Esophagus muscularis mucosa (tissue), 4 donors: ENCODE data around the gene MAP2K5. TPM values are rescaled to one million over a fixed set of nuclear protein-coding genes. Genes with fewer than 3 reads are reported as not detected.

Source experiments
- DNase-seq: peaks from one replicate; pipeline ENCODE4 v3.0.0-alpha.2; 2017; ENCODE audit errors: extremely low spot score
- H3K27ac ChIP-seq, 4 donors: fragments of 200-600 bp; sonication (generic); replicated peaks in 1 of 4; 1 replicate in 3 of 4; 2 replicates in 1 of 4; pipeline ENCODE4 v1.5.1; 2016 to 2019; ENCODE audit warnings: mild to moderate bottlenecking in 1 of 4
- H3K27me3 ChIP-seq, 4 donors: fragments of 200-600 bp; sonication (generic); one replicate each; pipeline versions ENCODE4 v1.5.1 to v1.6.0; 2016 to 2019
- H3K36me3 ChIP-seq, 4 donors: fragments of 200-600 bp; sonication (generic); one replicate each; pipeline ENCODE4 v1.5.1; 2016 to 2019
- H3K4me1 ChIP-seq, 4 donors: fragments of 200-600 bp; sonication (generic); one replicate each; pipeline ENCODE4 v1.5.1; 2016 to 2019
- H3K4me3 ChIP-seq, 4 donors: fragments of 200-600 bp; sonication (generic); 1 replicate in 2 of 4; 2 replicates in 2 of 4; pipeline ENCODE4 v1.5.1; 2016 to 2019; ENCODE audit warnings: mild to moderate bottlenecking in 4 of 4, moderate library complexity in 1 of 4
- H3K9me3 ChIP-seq, 4 donors: fragments of 200-600 bp; sonication (generic); 1 replicate in 3 of 4; 2 replicates in 1 of 4; pipeline ENCODE4 v1.5.1; 2016 to 2019
- CTCF ChIP-seq, 3 experiments: fragments of 200-600 bp in 2 of 3; fragments of 450-650 bp in 1 of 3; sonication (generic) in 2 of 3; IDR thresholded peaks; one replicate each; pipeline ENCODE4 v1.5.1; 2017 to 2019; ENCODE audit warnings: antibody characterized with exemption in 3 of 3, mild to moderate bottlenecking in 2 of 3, moderate library complexity in 1 of 3
- EP300 ChIP-seq: sonication (generic); formaldehyde crosslinking; IDR thresholded peaks from one replicate; pipeline ENCODE4 v1.6.1; 2017; ENCODE audit warnings: antibody characterized with exemption
- POLR2A ChIP-seq: fragments of 450-650 bp; IDR thresholded peaks from one replicate; pipeline ENCODE4 v1.6.1; 2017; ENCODE audit warnings: antibody characterized with exemption, moderate library complexity, mild to moderate bottlenecking, low read depth
- POLR2AphosphoS5 ChIP-seq, 2 donors: sonication (generic); formaldehyde crosslinking; IDR thresholded peaks; one replicate each; pipeline ENCODE4 v1.6.1; 2017; ENCODE audit warnings: antibody characterized with exemption in 2 of 2
- WGBS: methylation state at CpG from one replicate; pipeline ENCODE4 v1.1.5; 2018; 5-methylcytosine and 5-hydroxymethylcytosine counted together
- intact Hi-C: fragments of 100-400 bp; cut with DNase I; formaldehyde crosslinking; loops from one replicate; pipeline ENCODE4 v1.15.1; 2023
- total RNA-seq, 4 donors: library from RNA; depleted of rRNA; stranded (reverse); fragments of >200 nt; gene quantifications; one replicate each; pipeline versions ENCODE4 v1.1.0 to v1.2.1, GENCODE V29; 2016

Gene MAP2K5
- total RNA-seq, 4 donors from 2014 or later: 7.8 to 11.9 (median 10.6) TPM

- Histone ChIP-seq H3K27ac (no peak overlapping the region), H3K27me3 (peaks cover 3 to 51% (median 31%) of the 10 kb centered on the region in 4 donors), H3K36me3 (no peaks in the 10 kb centered on the region), H3K9me3 (peaks cover 0 to 16% (median 8%) of the 10 kb centered on the region in 4 donors), H3K4me3 (no peak overlapping the region), H3K4me1 (peaks cover 3 to 25% (median 18%) of the 10 kb centered on the region in 4 donors)
- no peak for TF ChIP-seq CTCF (IDR thresholded peaks at IDR 0.05)
- TF ChIP-seq POLR2AphosphoS5 (IDR thresholded peaks at IDR 0.05): no peak
- TF ChIP-seq EP300: no peak
- no peak for TF ChIP-seq POLR2A
- intact Hi-C loops: no loop called here
- WGBS: 96% methylated on average over 3 of the region's 3 CpGs
- no peak for DNase-seq
These were observed 274.2 kb downstream of the MAP2K5 start for GRCh38 chr15:67816668-67817067.

GRCh38 chr15:67818464-67818863 lies 276.0 kb downstream of the MAP2K5 start:
- no peak for DNase-seq
- Histone ChIP-seq H3K36me3 (no peaks in the 10 kb centered on the region), H3K4me3 (no peak overlapping the region), H3K9me3 (peaks cover 0 to 16% (median 8%) of the 10 kb centered on the region in 4 donors), H3K27ac (no peak overlapping the region), H3K4me1 (peaks cover 8 to 42% (median 34%) of the 10 kb centered on the region in 4 donors), H3K27me3 (peaks cover 3 to 64% (median 47%) of the 10 kb centered on the region in 4 donors)
- TF ChIP-seq POLR2A: no peak
- no peak for TF ChIP-seq POLR2AphosphoS5 (IDR thresholded peaks at IDR 0.05)
- no peak for TF ChIP-seq EP300
- TF ChIP-seq CTCF (IDR thresholded peaks at IDR 0.05): no peak
- 75% methylated on average over 3 of the region's 3 CpGs for WGBS
- intact Hi-C loops: no loop called here

GRCh38 chr15:67819636-67820035 lies 277.1 kb downstream of the MAP2K5 start:
- H3K4me1 ChIP-seq: peaks cover 8 to 53% (median 45%) of the 10 kb centered on the region in 4 donors
- TF ChIP-seq POLR2AphosphoS5 (IDR thresholded peaks at IDR 0.05) (no peak), POLR2A (no peak), CTCF (IDR thresholded peaks at IDR 0.05) (no peak), EP300 (no peak)
- intact Hi-C loops: no loop called here
- H3K4me3 ChIP-seq: no peak overlapping the region
- H3K36me3 ChIP-seq: no peaks in the 10 kb centered on the region
- no peak for DNase-seq
- peaks cover 3 to 76% (median 58%) of the 10 kb centered on the region in 4 donors for H3K27me3 ChIP-seq
- H3K27ac ChIP-seq: no peak overlapping the region
- H3K9me3 ChIP-seq: peaks cover 0 to 16% (median 8%) of the 10 kb centered on the region in 4 donors
- WGBS: 18% methylated on average over 19 of the region's 19 CpGs

DNA sequence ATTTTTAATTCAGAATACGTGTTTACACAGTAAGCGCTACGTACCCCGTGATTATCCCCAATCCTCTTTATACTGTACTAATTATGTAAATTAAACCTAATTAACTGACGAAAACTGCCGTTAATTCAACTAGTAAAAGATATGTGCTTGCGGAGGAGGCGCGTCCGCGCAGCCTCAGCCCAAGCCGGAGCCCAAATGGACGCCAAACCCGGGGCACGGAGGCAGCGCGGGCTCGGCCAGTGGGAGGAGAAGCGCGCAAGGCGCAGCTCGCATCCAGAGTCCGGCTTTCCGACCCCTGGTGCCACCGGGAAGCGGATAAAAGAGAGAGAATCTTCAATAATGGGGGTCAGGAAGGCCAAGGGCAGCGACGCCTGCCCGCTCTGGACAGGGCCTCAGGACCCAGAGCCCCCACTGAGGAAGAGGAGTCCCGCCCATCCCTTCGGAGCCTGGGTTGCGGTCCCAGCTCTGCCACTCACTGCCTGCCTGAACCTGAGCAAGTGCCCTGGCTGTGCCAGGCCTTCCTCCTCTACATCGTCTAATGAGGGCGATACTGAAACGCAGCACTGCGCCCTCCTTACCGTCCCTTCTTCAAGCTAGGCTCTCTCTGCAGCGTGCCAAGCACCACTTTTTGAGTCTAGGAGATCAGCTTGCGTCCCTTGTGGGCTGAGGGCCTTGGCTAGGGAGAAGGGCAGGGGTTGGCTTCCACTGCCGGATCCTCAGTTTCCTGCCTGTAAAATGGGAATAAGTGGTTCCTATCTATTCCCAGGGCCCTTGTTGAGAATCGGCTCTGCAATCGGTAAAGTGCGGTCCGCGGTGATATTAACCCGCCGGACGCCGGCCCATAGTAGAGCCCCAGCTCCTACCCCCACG lies 277.9 kb downstream of the MAP2K5 start:
- H3K27ac ChIP-seq: no peak overlapping the region
- peaks cover 0 to 8% (median 6%) of the 10 kb centered on the region in 4 donors for H3K9me3 ChIP-seq
- peaks cover 12 to 61% (median 52%) of the 10 kb centered on the region in 4 donors for H3K4me1 ChIP-seq
- H3K4me3 ChIP-seq: no peak overlapping the region
- intact Hi-C loops: no loop called here
- H3K27me3 ChIP-seq: peaks cover 3 to 83% (median 66%) of the 10 kb centered on the region in 4 donors
- TF ChIP-seq POLR2AphosphoS5 (IDR thresholded peaks at IDR 0.05) (no peak), POLR2A (no peak), EP300 (no peak), CTCF (IDR thresholded peaks at IDR 0.05) (no peak)
- no peaks in the 10 kb centered on the region for H3K36me3 ChIP-seq
- DNase-seq: no peak
- 15% methylated on average over 36 of the region's 50 CpGs for WGBS
